GM18520 (cell line): ENCODE data around the gene LMLN.
"Not testable (repeated sequence)": the region's sequence is repeated elsewhere in the genome, so short reads cannot be mapped to it uniquely, and the experiment has no call there.

Experiments used
- ATAC-seq: cut with Tn5 transposase; IDR thresholded peaks from one replicate; pipeline ENCODE4 v1.9.1; 2021; ENCODE audit not compliant: unreplicated experiment

LMLN gene

DNA sequence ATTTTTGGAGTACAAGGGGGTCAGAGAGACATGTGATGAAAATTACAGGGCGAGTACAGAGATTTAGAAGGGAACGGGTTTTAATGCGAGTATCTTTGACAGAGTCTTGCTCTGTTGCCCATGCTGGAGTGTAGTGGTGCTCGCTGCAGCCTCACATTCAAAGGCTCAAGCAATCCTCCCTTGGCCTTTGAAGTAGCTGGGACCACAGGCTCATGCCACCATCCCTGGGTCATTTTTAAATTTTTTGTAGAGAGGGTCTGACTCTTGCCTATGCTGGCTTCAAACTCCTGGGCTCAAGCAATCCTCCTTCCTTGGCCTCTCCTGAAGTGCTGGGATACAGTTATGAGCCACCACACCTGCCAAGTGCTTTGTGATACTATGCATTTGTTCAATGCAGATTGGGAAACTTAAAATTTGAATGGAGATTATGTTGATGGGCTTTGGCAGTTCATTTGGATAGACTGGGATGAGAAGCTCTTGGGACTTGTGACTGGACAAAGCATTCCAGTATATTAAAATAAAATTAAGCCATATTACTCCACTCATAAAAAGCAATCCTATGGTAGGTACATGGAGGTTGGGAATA, 4.0 kb upstream of the LMLN start:
- no peak for ATAC-seq

DNA sequence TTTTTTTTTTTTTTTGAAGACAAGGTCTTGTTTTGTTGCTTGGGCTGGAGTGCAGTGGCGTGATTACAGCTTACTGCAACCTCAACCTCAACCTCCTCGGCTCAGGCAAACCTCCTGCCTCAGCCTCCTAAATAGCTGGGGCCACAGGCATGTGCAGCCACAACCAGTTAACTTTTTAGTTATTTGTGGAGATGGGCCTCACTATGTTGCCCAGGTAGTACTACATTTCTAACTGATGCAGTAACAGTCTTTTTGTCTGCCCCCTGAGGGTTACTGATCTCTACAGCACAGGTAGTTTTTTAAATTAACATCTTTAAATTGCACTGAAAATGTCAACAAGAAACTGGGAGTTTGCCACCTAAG, 3.4 kb upstream of the LMLN start:
- no peak for ATAC-seq

DNA sequence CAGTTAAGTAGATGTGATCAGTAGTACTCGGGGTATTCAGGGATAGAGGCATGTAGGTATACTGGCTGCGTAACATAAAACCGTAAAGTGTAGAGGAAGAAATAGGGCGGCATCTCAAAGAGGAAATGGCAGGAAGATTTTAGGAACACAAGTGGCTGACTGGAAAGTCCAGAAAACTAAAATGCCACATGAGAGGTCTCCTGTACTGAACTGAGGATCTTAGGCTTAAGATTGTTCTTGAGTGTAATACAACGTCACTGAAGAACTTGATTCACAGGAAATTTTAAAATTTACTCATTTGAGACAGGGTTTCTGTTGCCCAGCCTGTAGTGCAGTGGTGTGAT, 2.3 kb upstream of the LMLN start:
- no peak for ATAC-seq

DNA sequence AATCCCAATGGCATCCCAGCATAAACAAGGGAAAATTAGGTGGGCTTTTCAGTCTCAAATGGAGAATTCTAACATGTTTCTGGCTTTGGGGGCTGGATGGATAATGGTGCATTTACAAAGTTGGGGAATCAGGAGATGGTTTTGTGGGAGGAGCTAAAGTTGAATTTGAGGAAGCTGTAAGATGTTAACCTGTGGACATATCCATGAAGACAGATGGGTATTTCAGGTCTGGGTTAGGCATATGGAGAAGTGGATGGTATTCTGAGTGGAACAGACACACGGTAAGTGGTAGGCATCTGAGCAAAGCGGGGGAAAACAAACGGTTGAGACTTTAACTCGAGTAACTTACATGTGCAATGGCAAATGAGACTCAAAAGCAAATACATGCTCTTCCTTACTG, 1.7 kb upstream of the LMLN start:
- ATAC-seq: no peak

DNA sequence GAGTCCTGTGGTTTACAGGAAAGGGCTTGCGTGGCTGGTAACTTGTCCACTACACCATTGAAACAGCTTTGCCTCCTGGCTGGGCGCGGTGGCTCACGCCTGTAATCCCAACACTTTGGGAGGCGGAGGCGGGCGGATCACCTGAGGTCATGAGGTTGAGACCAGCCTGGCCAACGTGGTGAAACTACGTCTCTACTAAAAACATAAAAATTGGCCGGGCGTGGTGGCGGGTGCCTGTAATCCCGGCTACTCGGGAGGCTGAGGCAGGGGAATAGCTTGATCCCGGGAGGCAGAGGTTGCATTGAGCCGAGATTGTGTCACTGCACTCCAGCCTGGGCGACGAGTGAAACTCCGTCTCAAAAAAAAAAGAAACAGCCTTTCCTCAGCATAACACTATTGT, 1.2 kb upstream of the LMLN start:
- not testable (repeated sequence) for ATAC-seq

DNA sequence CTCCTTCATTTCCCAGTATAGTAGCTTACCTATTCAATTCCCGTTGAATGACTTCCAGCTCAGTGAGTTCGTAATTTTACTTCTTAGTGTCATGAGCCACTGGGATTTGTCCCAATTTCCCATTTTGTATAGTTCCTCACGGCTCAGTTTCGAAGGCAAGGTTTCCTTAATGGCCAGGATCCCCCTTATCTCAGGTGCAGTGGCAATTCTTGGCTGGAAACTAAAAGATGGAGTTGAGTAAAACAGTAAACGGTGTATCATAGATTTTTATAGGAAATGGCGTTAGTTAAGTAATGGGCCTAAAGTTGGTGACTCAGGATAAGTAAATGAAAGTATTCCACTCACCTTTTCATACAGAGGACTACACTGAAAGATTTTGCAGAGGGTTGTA, 522 bp upstream of the LMLN start:
- no peak for ATAC-seq

DNA sequence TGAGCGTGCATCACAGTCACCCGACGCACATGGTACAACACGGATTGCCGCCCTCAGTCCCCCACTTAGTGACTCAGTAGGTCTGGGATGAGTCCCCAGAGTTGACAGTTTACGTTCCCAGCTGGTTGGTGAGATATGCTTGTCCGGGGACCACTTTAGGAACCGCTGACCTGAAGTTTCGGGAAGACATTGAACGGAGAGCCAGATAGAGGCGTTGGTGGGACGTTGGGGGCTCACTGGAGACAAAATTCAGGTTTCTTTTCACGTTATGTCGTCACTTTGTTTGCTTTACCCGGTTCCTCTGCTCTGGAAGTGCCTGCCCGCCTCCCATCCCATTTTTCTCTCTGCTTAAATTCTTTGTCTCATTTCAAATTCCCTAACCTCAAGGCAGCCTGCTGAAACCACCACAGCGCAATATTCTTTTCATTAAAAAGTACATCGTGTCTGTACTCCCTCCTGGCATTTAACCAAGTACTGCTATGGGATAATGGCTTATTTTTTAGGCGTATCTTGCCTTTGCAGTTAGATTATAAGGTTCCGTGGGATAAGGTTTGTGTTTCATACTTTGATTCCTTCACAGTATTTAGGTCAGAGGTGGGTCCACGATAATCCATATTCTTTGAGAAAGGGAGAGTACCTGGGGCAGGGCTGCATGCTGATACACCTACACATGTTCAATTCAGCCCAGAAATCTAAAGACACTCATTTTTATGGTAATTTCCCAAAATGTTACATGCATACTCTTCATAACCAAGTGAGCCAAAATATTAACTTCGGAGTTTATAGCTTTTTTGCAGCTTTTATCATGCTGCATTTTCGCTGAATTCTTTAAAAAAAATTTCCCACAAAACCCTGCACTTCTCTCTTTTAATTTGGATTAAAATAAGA, 921 bp downstream of the LMLN start:
- no peak for ATAC-seq

DNA sequence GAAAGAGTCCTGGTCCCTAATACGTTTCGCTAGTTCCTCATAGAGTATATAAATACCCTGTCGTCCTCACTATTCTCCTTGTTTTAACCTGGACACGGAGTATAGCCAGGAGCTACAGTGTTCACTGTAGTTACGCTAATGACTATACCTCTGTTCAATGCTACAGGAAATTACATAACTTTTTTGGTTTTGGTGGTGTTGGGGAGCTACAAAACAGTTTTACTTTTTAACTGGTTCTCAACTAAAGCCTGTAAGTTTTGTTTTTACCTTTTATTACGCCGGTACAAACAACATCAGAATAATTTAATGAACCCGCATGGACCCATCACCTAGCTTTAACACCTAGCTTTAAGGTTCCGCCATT, 1.5 kb downstream of the LMLN start:
- no peak for ATAC-seq

DNA sequence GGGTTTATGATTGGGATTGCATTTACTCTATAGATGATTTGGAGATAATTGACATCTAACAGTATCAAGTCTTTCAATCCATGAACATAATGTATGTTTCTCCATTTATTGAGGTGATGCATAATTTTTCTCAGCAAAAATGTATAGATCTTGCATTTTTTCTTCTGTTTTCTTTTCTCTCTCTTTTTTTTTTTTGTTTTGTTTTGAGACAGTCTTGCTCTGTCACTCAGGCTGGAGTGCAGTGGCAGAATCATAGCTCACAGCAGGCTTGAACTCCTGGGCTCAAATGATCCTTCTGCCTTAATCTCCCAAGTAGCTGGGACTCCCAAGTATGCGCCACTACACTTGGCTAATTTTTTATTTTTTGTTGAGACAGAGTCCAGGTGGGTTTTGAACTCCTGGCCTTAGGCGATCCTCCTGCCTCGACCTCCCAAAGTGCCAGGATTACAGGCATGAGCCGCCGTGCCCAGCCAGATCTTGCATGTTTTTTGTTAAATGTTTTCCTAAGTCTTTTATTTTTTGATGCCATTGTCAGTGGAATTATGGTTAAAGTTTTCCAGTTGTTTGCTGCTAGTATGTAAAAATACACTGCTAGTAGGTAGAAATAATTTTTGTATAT, 3.1 kb downstream of the LMLN start:
- no peak for ATAC-seq

DNA sequence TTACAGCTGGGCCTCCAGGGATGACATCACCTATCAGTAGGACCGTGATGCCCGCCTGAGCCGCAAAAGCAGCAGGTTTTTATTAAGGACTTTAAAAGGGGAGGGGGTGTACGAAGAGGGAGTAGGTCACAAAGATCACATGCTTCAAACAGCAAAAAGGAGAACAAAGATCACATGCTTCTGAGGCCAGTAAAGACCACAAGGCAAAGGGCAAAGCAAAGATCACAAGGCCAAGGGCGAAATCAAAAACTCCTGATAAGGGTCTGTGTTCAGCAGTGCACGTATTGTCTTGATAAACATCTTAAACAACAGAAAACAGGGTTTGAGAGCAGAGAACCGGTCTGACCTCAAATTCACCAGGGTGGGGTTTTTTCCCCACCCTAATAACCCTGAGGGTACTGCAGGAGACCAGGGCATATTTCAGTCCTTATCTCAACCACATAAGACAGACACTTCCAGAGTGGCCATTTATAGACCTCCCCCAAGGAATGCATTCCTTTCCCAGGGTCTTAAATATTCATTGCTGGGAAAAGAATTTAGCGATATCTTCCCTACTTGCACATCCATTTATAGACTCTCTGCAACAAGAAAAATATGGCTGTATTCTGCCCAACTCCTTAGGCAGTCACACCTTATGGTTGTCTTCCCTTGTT, 7.4 kb downstream of the LMLN start:
- not testable (repeated sequence) for ATAC-seq

DNA sequence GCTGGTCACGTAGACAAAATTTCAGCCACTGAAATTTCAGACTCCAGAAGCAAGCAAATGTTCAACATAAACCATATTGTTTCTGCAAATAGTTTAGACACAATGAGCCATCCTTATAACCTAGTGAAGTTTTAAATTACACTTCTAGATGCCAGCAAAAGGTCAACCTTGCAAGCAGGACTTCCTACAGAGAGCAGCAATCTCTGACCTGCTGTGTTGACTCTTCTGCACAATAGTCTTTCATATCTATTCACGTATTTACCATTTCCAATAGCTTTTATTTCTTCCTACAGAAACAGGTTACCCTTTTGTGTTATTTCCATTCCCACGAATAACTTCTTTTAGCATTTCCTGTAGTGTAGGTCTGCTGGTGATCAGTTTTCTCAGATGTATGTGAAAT, 10.6 kb downstream of the LMLN start:
- no peak for ATAC-seq

DNA sequence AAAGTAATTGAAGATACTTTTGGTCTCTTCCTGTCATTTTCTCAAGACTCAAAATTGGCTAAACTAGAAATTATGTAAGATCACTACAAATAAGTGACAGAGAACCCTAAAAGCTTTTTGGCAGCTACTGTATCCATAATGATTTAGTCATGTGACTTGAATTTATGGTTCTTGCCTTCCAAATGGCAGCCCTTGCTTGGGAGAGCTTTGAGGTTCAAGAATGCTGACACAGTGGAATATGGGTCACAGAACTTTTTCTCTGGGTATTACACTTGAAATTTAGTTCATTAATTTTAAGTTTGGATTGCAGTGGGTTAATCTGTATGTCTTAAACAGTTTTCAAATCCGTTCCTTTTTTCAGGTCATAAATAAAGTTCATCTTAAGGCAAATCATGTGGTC, 14.0 kb downstream of the LMLN start:
- no peak for ATAC-seq

DNA sequence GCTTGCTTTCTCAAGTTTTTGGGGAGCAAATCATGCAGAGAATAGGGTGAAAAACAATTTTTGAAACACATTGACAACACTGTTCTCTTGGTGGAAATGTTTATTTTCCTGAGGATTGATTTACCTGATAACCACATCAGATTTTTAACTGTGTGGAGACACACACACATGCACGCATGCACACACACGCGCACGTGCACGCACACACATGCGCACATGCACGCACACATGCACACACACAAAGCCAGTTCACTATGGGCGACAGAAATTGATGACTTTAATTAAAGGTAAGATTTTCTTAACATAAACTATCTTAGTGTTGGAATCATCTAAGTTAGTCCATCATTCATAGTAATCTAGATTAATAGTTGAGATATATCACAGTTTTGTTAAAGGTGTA, 15.3 kb downstream of the LMLN start:
- no peak for ATAC-seq

DNA sequence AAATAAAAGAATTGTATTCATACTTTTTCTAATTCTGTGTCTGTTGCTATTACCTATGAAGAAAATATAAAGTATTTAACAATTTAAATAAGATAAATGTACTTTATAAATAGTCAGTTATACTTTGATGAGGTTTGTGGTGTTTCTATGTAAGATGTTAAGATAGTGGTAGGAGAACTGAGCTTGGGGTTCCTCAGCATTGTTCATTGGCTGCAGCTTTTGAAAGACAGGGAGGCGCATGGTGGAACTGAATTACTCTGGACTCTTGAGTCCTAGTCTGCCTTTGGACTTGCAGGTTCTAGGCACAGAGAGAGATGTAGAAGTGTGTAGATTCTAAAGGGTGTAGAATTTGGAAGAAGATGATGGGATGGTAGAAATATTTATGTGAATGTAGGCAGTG, 23.1 kb downstream of the LMLN start:
- no peak for ATAC-seq

DNA sequence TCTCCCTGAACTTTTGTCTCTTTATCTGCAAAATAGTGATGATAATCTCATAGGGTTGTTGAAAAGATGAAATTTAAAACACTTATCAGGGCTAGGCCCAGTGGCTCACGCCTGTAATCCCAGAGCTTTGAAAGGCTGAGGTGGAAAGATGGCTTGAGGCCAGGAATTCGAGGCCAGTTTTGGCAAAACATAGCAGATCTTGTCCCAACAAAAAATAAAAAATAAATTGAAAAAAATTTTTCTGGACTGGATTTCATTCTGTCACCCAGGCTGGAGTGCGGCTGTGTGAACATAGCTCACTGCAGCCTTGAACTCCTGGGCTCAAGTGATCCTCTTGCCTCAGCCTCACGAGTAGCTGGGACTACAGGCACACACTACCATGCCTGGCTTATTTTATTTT, 29.6 kb downstream of the LMLN start:
- no peak for ATAC-seq

DNA sequence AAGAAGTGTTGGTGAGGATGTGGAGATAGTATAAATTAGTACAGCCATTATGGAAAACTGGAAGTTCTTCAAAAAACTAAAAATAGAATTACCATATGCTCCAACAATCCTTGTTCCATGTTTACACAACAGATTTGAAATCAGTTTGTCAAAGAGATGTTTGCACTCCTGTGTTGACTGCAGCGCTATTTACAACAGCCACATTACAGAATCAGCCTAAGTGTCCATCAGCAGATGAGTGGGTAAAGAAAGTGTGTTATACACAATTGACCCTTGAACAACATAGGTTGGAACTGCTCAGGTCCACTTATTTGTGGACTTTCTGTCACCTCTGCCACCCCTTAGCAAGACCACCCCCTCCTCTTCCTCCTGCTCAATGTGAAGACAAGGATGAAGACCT, 34.7 kb downstream of the LMLN start:
- ATAC-seq: no peak

DNA sequence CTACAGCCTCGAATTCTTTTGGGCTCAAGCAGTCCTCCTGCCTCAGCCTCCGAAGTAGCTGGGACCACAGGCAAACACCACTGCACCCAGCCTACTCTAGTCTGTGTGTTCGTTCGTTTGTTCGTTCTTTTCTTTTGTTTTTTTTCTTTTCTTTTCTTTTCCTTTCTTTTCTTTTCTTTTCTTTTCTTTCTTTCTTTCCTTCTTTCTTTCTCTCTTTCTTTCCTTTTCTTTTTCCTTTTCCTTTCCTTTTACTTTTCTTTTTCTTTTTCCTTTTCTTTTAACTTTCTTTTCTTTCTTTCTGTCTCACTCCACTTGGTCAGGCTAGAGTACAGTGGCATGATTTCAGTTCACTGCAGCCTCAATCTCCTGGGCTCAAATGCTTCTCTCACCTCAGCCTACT, 36.8 kb downstream of the LMLN start:
- no peak for ATAC-seq

DNA sequence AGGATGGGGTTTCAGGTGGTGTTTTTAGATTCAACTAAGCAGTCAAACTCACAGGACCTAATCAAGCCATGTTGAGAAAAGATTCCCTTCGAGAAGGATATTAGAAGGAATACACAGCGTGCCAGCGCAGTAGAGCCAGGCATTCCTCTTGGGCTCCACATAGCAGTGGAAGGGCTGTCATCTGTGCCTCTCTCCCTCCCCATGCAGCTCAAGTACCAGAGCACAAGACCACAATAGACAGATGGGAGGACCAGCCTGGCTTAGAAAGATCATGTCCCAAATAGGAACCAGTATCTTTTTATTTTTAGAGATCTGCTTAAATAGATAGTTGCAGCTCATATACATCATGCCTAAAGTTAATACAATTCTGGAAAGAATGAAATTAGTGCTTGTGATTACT, 37.9 kb downstream of the LMLN start:
- ATAC-seq: no peak

DNA sequence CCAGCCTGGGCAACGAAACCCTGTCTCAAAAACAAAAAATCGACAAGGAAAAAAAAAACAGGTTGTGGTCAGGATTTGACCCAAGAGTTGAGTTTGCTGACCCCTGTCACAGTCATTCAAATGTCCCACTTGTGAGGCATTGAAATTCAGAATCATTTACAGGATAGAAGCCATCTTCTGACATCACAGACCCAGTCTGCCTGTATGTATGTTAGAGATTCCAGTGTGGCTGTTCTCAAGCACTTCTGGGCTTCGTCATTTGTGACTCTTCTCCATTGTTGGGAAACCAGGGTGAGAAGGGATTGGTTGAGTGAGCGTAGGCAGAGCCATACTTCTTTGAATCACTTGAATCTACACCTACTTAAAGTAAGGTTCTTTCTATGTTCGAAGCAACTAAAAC, 57.1 kb downstream of the LMLN start:
- ATAC-seq: no peak

DNA sequence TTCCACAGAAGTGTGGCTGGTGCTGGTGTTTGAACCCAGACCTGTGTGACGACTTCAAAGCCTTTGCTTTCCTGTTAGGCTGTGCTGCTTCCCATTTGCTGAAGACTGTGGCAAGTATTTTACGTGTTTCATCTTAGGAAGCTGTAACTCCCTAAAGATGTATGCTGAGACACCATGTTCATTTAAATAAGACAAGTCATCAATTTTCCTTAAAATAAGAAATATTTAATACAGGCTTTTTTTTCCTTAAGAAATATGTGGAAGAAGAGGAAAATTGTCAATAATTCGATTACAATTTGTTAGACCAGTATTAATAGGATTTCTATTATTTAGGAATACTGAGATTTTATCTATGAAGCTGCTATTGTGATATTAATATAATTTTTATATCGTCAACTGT, 58.4 kb downstream of the LMLN start:
- no peak for ATAC-seq

DNA sequence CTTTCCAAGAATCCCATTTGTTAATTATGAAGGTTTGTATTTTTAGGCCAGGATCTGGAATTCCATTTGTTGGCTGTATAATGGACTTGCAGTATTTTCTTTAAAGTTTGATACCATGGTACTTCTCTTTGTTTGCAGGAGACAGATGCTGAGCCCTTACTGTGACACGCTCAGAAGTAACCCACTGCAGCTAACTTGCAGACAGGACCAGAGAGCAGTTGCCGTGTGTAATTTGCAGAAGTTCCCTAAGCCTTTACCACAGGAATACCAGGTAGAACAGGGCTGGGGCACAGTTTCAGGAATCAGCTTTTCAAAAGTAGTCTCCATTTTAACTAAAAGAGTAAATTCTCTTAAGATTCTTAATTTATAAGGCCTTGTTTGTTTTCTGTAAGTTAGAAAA, 59.1 kb downstream of the LMLN start:
- ATAC-seq: no peak

DNA sequence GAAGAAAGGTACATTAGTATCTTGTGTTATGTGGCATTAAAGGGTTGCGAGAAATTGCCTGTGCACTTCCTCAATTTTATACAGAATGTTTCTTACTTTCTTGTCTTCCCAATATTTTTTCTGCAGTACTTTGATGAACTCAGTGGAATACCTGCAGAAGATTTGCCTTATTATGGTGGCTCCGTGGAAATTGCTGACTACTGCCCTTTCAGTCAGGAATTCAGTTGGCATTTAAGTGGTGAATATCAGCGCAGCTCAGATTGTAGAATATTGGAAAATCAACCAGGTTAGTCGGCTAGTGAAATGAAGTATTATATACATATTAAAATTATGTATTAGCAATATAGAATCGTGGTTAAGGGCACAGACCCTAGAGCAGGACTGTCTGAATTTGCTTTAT, 61.3 kb downstream of the LMLN start:
- ATAC-seq: no peak
